Kidney epithelial cell (primary cell): ENCODE measurements around the gene PCCA. TPM values are rescaled to one million over a fixed set of nuclear protein-coding genes. Genes with fewer than 3 reads are reported as not detected.

ENCODE experiments used
- DNase-seq: peaks from one replicate; pipeline ENCODE4 v3.0.0-alpha.2; 2010; ENCODE audit warnings: low read depth
- H3K27me3 ChIP-seq: 2 replicates; pipeline ENCODE4 v1.6.0; 2011; ENCODE audit warnings: low read length; ENCODE audit not compliant: control insufficient read depth, insufficient read depth
- H3K36me3 ChIP-seq: 2 replicates; pipeline ENCODE4 v1.5.1; 2011; ENCODE audit warnings: low read length; ENCODE audit not compliant: control insufficient read depth, insufficient read depth
- H3K4me3 ChIP-seq: 2 replicates; pipeline ENCODE4 v1.5.1; 2011; ENCODE audit warnings: low read depth, mild to moderate bottlenecking, control low read depth, low read length
- CTCF ChIP-seq: IDR thresholded peaks from 2 replicates; pipeline ENCODE4 v1.5.1; 2011; ENCODE audit warnings: mild to moderate bottlenecking, moderate library complexity, low read length, control low read depth, inconsistent platforms; ENCODE audit not compliant: insufficient read depth, poor library complexity, severe bottlenecking
- total RNA-seq: library from RNA; depleted of rRNA; stranded (reverse); fragments of >200 nt; gene quantifications from 2 replicates; pipeline ENCODE4 v1.2.3, GENCODE V29; 2015

The PCCA gene
- total RNA-seq, 1 donor from 2014 or later, result 15.7 TPM

GRCh38 chr13:100398360-100398759, 309.5 kb downstream of the PCCA start:
- no peak for DNase-seq

DNA sequence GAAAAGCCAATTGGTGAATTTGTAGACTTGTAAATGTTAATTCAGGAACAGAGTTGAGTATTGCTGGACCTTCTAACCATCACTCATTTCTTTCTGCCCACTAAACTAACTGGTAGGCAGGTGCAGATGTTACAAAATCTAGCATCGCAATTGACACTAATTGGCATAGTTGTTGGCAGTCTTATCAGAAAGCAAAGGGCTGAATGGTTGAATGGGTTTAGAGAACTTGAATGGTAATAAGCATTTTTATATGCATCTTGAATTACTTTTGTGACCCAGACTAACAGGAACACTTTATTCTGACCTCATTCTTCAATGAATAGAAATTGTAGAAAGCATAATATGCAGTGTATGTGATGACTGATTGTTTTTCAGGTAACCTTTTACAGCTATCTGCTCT, 310.6 kb downstream of the PCCA start:
- Histone ChIP-seq H3K4me3 (no peak overlapping the region), H3K27me3 (no peaks in the 10 kb centered on the region), H3K36me3 (no peaks in the 10 kb centered on the region)
- DNase-seq, result no peak
- TF ChIP-seq CTCF, result no peak

More at GRCh38 chr13:100398360-100398759, 309.5 kb downstream of the PCCA start:
- H3K36me3 ChIP-seq, result no peaks in the 10 kb centered on the region
- no peak overlapping the region for H3K4me3 ChIP-seq
- TF ChIP-seq CTCF, result no peak
- no peaks in the 10 kb centered on the region for H3K27me3 ChIP-seq

DNA sequence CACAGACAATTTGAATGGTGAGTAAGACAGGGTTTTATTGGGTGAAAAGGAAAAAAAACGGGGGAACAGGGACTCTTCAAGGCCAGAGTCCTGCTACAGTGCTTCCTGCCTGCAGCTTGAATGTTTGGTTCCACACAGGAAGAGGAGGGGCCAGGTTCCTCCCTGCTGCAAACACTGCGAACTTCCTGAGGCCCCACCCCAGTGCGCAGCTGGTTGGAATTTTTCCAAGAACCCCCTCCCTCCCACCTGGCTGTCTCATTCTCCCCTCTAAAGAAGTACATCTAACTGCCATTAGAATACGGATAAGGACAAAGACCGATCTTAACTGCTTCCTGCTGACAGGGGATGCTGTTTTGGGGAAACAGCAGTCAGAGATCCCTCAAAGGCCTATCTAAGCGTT, 314.8 kb downstream of the PCCA start:
- H3K4me3 ChIP-seq, result no peak overlapping the region
- no peaks in the 10 kb centered on the region for H3K36me3 ChIP-seq
- DNase-seq, result no peak
- no peak for TF ChIP-seq CTCF
- H3K27me3 ChIP-seq, result no peaks in the 10 kb centered on the region

DNA sequence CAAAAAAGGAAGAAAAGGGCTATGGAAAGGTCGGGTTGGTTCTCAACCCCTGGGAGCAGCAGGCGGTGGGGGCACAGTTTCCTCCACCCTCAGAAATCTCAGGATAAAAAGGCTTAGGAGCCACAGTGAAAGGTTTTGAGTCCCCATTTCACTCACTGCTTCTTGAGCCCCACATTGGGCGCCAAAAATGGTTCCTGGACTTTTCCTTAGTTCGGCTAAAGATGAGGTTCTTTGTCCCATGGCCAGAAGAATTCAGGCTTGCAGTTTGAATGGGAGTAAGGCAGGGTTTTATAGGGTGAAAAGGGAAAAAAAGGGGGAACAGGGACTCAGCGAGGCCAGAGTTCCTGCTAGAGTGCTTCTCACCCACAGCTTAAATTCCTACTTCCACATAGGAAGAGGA, 320.2 kb downstream of the PCCA start:
- no peak for DNase-seq
- no peak for TF ChIP-seq CTCF

DNA sequence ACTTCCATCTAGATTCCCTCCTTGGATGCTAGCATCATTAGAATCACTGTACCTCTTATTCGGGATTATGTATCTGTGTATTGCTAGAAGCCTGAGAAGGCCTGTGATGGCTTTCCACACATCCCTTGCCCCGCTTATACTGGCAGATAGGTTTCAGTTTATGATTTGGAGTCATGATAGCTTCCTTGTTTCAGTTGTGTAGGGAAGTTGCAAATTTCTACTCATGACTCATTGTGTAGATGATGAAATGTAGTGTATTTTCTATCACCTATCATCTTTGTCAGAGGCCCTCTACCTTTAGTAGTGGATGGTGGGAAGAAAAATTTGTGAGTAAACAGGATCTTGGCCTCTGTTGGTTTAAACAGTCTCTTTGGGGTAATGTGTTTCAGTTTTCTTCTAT, 334.5 kb downstream of the PCCA start:
- Histone ChIP-seq H3K27me3 (no peaks in the 10 kb centered on the region), H3K36me3 (no peaks in the 10 kb centered on the region), H3K4me3 (no peak overlapping the region)
- DNase-seq, result no peak
- no peak for TF ChIP-seq CTCF

More for the DNA sequence above, 320.2 kb downstream of the PCCA start:
- H3K27me3 ChIP-seq, result no peaks in the 10 kb centered on the region
- no peak overlapping the region for H3K4me3 ChIP-seq
- H3K36me3 ChIP-seq, result no peaks in the 10 kb centered on the region

DNA sequence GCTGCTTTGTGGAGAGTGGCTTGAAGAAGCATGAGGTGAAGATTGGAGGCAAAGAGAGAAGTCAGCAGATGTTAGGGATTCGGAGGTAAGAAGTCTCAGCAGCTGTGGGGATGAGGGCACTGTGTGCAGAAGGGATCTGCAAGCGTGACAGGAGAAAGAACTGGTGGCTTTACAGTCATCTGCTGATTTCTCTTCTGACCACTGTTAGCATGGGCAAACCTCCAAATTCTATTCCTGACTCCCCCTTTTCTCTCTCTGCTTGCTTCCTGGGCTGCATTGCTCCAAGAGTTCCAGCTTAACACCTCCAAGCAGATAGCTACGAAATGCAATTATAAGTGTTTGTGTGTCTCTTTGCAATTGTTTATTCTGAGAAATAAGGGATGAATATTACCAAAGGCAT, 340.1 kb downstream of the PCCA start:
- no peak for TF ChIP-seq CTCF

More for the DNA sequence above, 340.1 kb downstream of the PCCA start:
- no peaks in the 10 kb centered on the region for H3K36me3 ChIP-seq
- DNase-seq, result no peak
- H3K27me3 ChIP-seq, result no peaks in the 10 kb centered on the region
- H3K4me3 ChIP-seq, result no peak overlapping the region
